ENCODE results near the gene SOWAHA.
"Not testable (repeated sequence)": the region's sequence is repeated elsewhere in the genome, so short reads cannot be mapped to it uniquely, and the experiment has no call there.

SOWAHA gene

GRCh38 chr5:132828846-132829494 is 15.9 kb downstream of the SOWAHA start:
- DNase-seq: no peak

DNA sequence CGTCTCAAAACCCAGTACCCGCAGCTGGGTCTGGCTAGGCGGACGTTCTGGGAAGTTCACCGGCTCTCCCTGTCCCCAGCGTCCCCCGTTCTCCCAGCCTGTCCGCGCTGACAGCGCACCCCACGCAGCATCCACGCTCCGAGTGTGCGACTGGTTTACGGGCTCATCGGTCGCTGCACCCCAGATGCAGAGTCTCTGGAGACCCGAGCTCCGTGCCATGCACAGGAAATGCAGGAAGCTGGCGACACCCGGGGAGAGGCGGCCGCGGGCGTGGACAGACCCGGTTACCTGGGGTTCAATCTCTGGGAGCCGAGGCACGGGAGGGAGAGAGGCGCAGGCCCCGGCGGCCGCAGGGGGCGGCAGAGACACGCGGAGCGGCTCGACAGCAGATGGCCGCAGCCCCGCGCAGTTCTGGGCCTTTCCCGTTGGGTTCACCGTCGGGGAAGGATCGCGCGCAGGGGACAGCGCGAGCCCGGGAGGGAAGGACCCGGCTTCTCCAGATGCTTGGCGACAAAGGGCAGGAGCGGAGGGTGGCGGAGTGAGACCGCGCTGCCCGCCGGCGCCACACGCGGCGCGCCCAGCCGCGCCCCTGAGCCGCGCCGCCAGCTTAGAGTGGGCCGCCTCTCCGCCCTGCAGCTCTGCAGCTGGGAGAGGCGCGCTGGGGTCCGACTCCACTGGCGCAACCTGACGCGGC is 16.8 kb downstream of the SOWAHA start:
- DNase-seq: peak; percentile 80

DNA sequence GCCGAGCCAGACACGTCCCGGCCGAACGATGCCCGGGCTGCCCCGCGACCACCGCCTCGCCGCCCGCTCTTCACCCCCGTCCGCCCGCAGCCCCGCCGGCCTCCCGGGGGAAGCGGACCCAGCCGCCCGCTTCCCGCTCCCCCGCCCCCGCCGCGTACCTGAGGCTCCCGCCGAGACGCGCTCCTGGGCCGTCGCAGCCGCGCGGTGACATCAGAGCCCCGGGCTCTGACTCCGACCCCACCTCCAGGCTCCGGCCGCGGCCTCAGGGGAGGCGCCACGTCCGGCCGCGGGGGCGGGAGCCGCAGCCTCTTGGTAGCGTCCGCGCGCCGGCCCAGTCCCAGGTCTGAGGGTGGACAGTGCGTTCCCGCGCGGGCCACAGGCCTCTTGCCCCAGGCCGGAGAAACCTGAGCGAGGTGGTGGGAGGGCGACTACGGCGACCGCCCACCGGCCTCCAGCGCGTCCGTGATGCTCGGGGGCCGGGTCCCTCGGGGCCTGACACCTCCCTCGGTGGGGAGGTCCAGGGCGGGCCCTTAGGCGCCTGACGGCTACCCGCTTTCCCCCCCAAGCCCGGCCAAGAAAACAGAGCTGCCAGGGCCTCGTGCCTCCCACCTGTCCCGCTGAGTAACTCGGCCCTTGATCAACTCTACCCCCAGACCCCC is 17.5 kb downstream of the SOWAHA start, which contains the start of gene SHROOM1:
SHROOM1 (minus strand) TSS at position 212 of the 659 bp plus-strand sequence. CDS start 4,507 bp downstream, outside the sequence.
- DNase-seq: peak; percentile 60

GRCh38 chr5:132831095-132831860 is 18.2 kb downstream of the SOWAHA start:
- DNase-seq: no peak

- DNase-seq: no peak
Measured at GRCh38 chr5:132832612-132833011, 19.5 kb downstream of the SOWAHA start.

DNA sequence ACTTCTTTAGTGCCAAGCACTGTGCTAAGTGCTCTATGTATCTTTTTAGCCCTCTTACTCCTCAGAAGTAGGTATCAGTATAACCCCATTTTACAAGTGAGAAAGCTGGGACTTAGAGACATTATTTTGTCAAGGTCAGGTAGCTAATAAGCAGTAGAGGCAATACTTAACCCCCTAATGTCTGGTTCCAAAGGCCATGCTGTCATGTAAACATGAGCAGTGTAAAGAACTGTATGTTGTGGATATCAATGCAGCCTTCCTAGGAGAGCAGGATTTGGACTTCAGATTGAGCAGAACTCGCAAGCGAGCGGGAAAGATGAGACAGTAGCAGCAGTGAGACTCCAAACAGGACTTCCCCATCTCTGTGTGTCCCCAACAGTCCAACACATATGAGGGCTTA is 21.0 kb downstream of the SOWAHA start:
- DNase-seq: no peak

GRCh38 chr5:132836852-132837251 is 23.8 kb downstream of the SOWAHA start:
- DNase-seq: no peak

GRCh38 chr5:132837868-132838267 is 24.8 kb downstream of the SOWAHA start:
- DNase-seq: no peak

GRCh38 chr5:132838516-132839282 is 25.6 kb downstream of the SOWAHA start:
- no peak for DNase-seq

- no peak for DNase-seq
Measured at GRCh38 chr5:132839426-132840301, 26.6 kb downstream of the SOWAHA start.

DNA sequence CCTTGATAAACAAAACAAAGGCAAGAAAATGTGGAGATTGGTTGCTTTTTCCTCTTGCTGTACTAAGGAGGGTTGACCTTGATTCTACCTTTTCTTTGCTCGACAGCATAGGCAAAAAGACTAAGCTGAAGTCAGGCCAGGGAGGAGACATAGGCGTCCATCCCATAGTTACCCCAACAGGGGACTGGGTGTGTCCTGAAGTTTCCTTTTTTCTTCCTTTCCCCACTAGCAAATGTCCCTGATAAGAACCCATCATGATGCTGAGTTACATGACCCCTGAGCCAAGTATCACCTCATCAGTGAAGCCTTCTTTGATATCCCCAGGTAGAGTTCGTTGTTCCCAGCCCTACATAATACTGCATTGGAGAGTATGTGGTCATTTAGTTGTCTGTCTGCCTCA is 27.2 kb downstream of the SOWAHA start:
- no peak for DNase-seq

- no peak for DNase-seq
Measured at GRCh38 chr5:132840896-132841295, 27.8 kb downstream of the SOWAHA start.

DNA sequence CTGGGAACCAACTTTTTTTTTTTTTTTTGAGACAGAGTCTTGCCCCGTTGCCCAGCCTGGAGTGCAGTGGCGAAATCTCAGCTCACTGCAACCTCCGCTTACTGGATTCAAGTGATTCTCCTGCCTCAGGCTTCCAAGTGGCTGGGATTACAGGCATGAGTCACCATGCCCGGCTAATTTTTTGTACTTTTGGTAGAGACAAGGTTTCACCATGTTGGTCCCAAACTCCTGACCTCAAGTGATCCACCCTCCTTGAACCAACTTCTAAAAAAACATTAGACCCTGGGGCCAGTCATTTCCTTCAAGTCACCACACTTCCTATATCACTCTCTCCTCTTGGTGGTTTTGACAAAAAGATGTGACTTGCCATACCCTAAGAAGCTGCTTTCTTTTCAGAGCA is 28.2 kb downstream of the SOWAHA start:
- DNase-seq: no peak

DNA sequence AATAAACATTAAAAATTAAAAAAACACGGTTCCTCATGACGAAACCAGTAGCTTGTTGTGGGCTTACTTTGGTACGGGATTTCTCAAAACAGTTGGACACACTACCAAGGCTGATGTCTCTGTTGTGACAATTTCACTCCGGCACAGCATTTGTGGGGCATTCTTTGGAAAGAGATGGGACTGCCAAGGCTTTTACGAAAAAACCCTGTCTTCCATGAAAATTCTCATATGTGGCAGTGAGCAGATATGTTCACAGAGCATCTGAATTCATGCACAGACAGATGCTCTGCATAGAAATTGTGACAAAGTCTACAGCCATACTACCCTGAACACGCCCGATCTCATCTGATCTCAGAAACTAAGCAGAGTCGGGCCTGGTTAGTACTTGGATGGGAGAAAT is 35.2 kb downstream of the SOWAHA start:
- DNase-seq: no peak

- DNase-seq: peak; percentile 43
Measured at GRCh38 chr5:132849347-132849746, 36.2 kb downstream of the SOWAHA start.

DNA sequence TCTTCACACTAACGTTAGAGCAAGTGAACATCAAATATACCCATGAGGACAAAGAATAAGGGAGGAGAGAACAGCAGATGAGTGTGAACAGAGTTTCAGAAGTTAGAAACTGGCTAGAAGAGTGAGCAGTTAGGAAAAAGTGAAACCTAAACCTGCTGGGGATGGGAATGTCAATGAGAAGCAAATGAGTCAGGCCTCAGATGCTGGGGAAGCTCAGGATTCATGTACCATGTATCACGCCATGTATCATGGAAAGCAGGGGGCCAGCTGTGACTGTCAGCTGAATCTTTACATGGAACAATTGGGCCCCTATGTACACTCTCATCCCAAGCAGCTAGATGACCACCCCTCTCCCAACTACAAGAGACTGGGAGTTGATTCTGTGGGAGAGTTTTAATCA is 37.0 kb downstream of the SOWAHA start:
- no peak for DNase-seq

- DNase-seq: no peak
Measured at GRCh38 chr5:132853323-132853722, 40.2 kb downstream of the SOWAHA start.

- no peak for DNase-seq
Measured at GRCh38 chr5:132853790-132854189, 40.7 kb downstream of the SOWAHA start.

GRCh38 chr5:132854301-132854700 is 41.2 kb downstream of the SOWAHA start:
- no peak for DNase-seq

DNA sequence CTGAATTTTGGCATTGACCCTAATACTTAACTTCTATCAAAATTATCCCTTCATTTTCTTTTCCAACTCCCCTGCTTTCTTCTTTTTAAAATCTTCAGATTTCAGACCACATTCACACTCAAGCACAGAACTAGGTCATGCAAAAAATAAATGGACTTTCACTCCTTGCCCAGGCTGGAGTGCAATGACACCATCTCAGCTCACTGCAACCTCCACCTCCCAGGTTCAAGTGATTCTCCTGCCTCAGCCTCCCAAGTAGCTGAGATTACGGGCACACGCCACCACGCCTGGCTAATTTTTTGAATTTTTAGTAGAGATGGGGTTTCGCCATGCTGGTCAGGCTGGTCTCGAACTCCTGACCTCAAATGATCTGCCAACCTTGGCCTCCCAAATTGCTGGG is 41.9 kb downstream of the SOWAHA start:
- DNase-seq: not testable (repeated sequence)

DNA sequence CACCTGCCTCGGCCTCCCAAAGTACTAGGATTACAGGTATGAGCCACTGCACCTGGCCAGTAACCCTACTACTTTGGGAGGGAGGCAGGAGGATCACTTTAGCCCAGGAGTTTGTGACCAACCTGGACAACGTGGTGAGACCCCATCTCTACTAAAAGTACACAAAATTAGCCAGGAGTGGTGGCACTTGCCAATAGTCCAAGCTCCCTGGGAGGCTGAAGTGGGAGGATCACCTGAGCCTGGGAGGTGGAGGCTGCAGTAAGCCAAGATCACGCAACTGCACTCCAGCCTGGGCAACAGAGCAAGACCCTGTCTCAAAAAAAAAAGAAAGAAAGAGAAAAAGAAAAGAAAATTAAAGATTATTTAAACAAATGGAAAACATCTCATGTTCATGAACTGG is 42.9 kb downstream of the SOWAHA start:
- no peak for DNase-seq
